Effector CD8-positive, alpha-beta T cell (primary cell): ENCODE data around the gene GJB5.
"Not testable (repeated sequence)": the region's sequence is repeated elsewhere in the genome, so short reads cannot be mapped to it uniquely, and the experiment has no call there.

ENCODE experiments used
- DNase-seq: peaks from one replicate; lab custom pipeline; 2025; lab: John Stamatoyannopoulos, UW

GJB5 gene

GRCh38 chr1:34745666-34746065, 9.2 kb upstream of the GJB5 start:
- DNase-seq = no peak

- DNase-seq = no peak
These were observed 8.7 kb upstream of the GJB5 start for GRCh38 chr1:34746101-34746500.

GRCh38 chr1:34746785-34747637, 7.8 kb upstream of the GJB5 start:
- no peak for DNase-seq

GRCh38 chr1:34747638-34747941, 7.3 kb upstream of the GJB5 start:
- no peak for DNase-seq

GRCh38 chr1:34749992-34750391, 4.9 kb upstream of the GJB5 start:
- no peak for DNase-seq

- DNase-seq = no peak
These were observed 4.2 kb upstream of the GJB5 start for GRCh38 chr1:34750610-34751009.

GRCh38 chr1:34753163-34753562, 1.7 kb upstream of the GJB5 start:
- DNase-seq = no peak

GRCh38 chr1:34755961-34756360, 1.1 kb downstream of the GJB5 start:
- no peak for DNase-seq

GRCh38 chr1:34757386-34757785, 2.5 kb downstream of the GJB5 start:
- DNase-seq = no peak

GRCh38 chr1:34758751-34759150, 3.9 kb downstream of the GJB5 start:
- no peak for DNase-seq

GRCh38 chr1:34759503-34760357, 4.9 kb downstream of the GJB5 start, which contains the start of gene GJB4:
Gene GJB4 (plus strand): TSS chr1:34759740. CDS start chr1:34761255, 1,515 bp downstream.
- no peak for DNase-seq

- DNase-seq = no peak
These were observed 6.4 kb downstream of the GJB5 start for GRCh38 chr1:34761176-34761761.

- DNase-seq = no peak
These were observed 7.0 kb downstream of the GJB5 start for GRCh38 chr1:34761776-34762307.

- DNase-seq = no peak
These were observed 7.8 kb downstream of the GJB5 start for GRCh38 chr1:34762474-34763141.

GRCh38 chr1:34763142-34763781, 8.4 kb downstream of the GJB5 start:
- DNase-seq = no peak

- DNase-seq = no peak
These were observed 14.0 kb downstream of the GJB5 start for GRCh38 chr1:34768856-34769255.

GRCh38 chr1:34770891-34771504, 16.2 kb downstream of the GJB5 start:
- DNase-seq = no peak

GRCh38 chr1:34771573-34772371, 16.9 kb downstream of the GJB5 start:
- DNase-seq = no peak

- DNase-seq = not testable (repeated sequence)
These were observed 18.3 kb downstream of the GJB5 start for GRCh38 chr1:34773114-34773513.

GRCh38 chr1:34774957-34775356, 20.1 kb downstream of the GJB5 start:
- no peak for DNase-seq
